Pancreas (tissue), 10 donors: ENCODE measurements around the gene SLC35G3. TPM values are rescaled to one million over a fixed set of nuclear protein-coding genes. Genes with fewer than 3 reads are reported as not detected.

ENCODE experiments used
- ATAC-seq, 4 donors: fragments of 200-7000 bp; cut with Tn5 transposase; one replicate each; pipeline versions ENCODE4 v1.8.0 to v1.9.1; 2020; ENCODE audit warnings: mild to moderate bottlenecking in 4 of 4, moderate library complexity in 4 of 4
- DNase-seq, 6 donors: peaks; one replicate each; pipeline ENCODE4 v3.0.0-alpha.2; 2020
- FAIRE-seq: peaks from 2 replicates; lab custom pipeline; 2012; peaks lifted over from hg19 to GRCh38; lab: Jason Lieb, UNC
- H3K27ac ChIP-seq, 4 donors: fragments of 200-600 bp; sonication (generic); 1 replicate in 3 of 4; 2 replicates in 1 of 4; pipeline versions ENCODE4 v1.5.0 to v1.8.0; 2020
- H3K27me3 ChIP-seq, 4 donors: fragments of 200-600 bp; one replicate each; pipeline ENCODE4 v1.8.0; 2021
- H3K36me3 ChIP-seq, 3 donors: fragments of 200-600 bp; sonication (generic) in 1 of 3; one replicate each; pipeline versions ENCODE4 v1.5.0 to v1.8.0; 2020 to 2021
- H3K4me1 ChIP-seq, 3 donors: fragments of 200-600 bp; one replicate each; pipeline ENCODE4 v1.8.0; 2021
- H3K4me3 ChIP-seq, 4 donors: fragments of 200-600 bp; sonication (generic) in 2 of 4; one replicate each; pipeline versions ENCODE4 v1.5.0 to v1.8.0; 2020 to 2021
- H3K9me3 ChIP-seq, 4 donors: fragments of 200-600 bp; one replicate each; pipeline ENCODE4 v1.8.0; 2021
- CTCF ChIP-seq, 4 donors: fragments of 200-600 bp; sonication (generic) in 3 of 4; IDR thresholded peaks; one replicate each; pipeline versions ENCODE4 v1.5.0 to v1.8.0; 2021; ENCODE audit warnings: antibody characterized with exemption in 4 of 4
- WGBS, 2 donors: extraction: QIAGEN DNeasy Blood & Tissue Kit; methylation state at CpG; one replicate each; pipeline ENCODE4 v1.1.7; 2013; 5-methylcytosine and 5-hydroxymethylcytosine counted together
- intact Hi-C, 3 donors: fragments of 100-400 bp; cut with DNase I; formaldehyde crosslinking; loops; one replicate each; pipeline versions ENCODE4 v1.11.1 to v1.14.2; 2022
- polyA plus RNA-seq, 2 donors: library from polyadenylated mRNA; stranded (reverse); fragments of 200-250 nt; gene quantifications; one replicate each; pipeline ENCODE4 v1.2.3, GENCODE V29; 2013
- total RNA-seq, 6 donors: library from RNA; stranded (reverse); fragmentation: NEBNext Ultra II Directional in 4 of 6; extraction: Animal tissue kit (Norgen Biotek cat#: 25700) in 4 of 6; gene quantifications; one replicate each; pipeline versions ENCODE4 v1.2.1 to v1.2.4, GENCODE V29; 2021 to 2023
- donor health status: healthy with polysubstance abuse.
- donor health status: DM: no; HTN: no; CAD: no; lungs with moderate emphysema.
- donor health status: DM: no; HTN: no; CAD: no.
- donor health status: control.
- donor health status: control.
- donor health status: Bipolar disorder and iron deficiency.
- donor health status: DM: yes; HTN: yes; CAD: no.
- donor health status: DM: no; HTN: no; CAD: no.
- donor health status: DM: no; HTN: no; CAD: no.
- donor health status: DM: yes; HTN: yes; CAD: no.

The SLC35G3 gene
- total and polyA plus RNA-seq, 8 donors = not detected

GRCh38 chr17:35147375-35147905, 46.8 kb downstream of the SLC35G3 start, which contains the start of gene UNC45B:
UNC45B (plus strand) TSS chr17:35147817; CDS start chr17:35148264, 447 bp downstream.
- Histone ChIP-seq H3K9me3 (no peaks in the 10 kb centered on the region), H3K27ac (no peak within 1 kb of the TSS), H3K36me3 (no peaks in the 10 kb centered on the region), H3K27me3 (no peaks in the 10 kb centered on the region), H3K4me3 (no peak within 1 kb of the TSS), H3K4me1 (no peaks in the 10 kb centered on the region)
- intact Hi-C loops = no loop called here
- 56 to 61% methylated on average over 4 of the region's 4 CpGs for WGBS, 2 donors
- ATAC-seq (no peak), DNase-seq (no peak), FAIRE-seq (no peak)
- no peak for TF ChIP-seq CTCF (IDR thresholded peaks at IDR 0.05)

- no peak overlapping the region for H3K27ac ChIP-seq
- no peaks in the 10 kb centered on the region for H3K27me3 ChIP-seq
- ATAC-seq (no peak), DNase-seq (no peak), FAIRE-seq (no peak)
- no peak for TF ChIP-seq CTCF (IDR thresholded peaks at IDR 0.05)
- H3K4me3 ChIP-seq = no peak overlapping the region
- peaks cover 0 to 2% (median 0%) of the 10 kb centered on the region in 3 donors for H3K4me1 ChIP-seq
- WGBS, 2 donors = 30 to 32% methylated on average over 4 of the region's 4 CpGs
- H3K36me3 ChIP-seq = no peaks in the 10 kb centered on the region
- intact Hi-C loops = no loop called here
- H3K9me3 ChIP-seq = no peaks in the 10 kb centered on the region
These were observed 47.9 kb downstream of the SLC35G3 start for GRCh38 chr17:35146214-35146833.

- no peak for FAIRE-seq
- WGBS, 2 donors = 59 to 66% methylated on average over 4 of the region's 4 CpGs
- no peak for DNase-seq
- no peaks in the 10 kb centered on the region for H3K36me3 ChIP-seq
- H3K9me3 ChIP-seq = no peaks in the 10 kb centered on the region
- no peak for ATAC-seq
- TF ChIP-seq CTCF (IDR thresholded peaks at IDR 0.05) = no peak
- H3K27me3 ChIP-seq = no peaks in the 10 kb centered on the region
- no peak overlapping the region for H3K4me3 ChIP-seq
- H3K4me1 ChIP-seq = peaks cover 3 to 11% (median 8%) of the 10 kb centered on the region in 3 donors
- H3K27ac ChIP-seq = no peak overlapping the region
- intact Hi-C loops = no loop called here
These were observed 49.4 kb downstream of the SLC35G3 start for GRCh38 chr17:35144840-35145239.

Other genes starting within 250 kb of the SLC35G3 start
- gene CCT6B, start 232.9 kb downstream of the SLC35G3 start, total RNA-seq = 1 to 10 TPM in 5 of 6 donors, under 1 TPM in 1; 0.69 to 4.0 (median 1.3) TPM
- gene CCT6B, start 232.9 kb downstream of the SLC35G3 start, polyA plus RNA-seq = 1 to 10 TPM in 1 of 2 donors, under 1 TPM in 1; 0.68 to 2.5 TPM
- gene ZNF830, start 232.9 kb downstream of the SLC35G3 start, total RNA-seq = 1 to 10 TPM; 3.8 to 9.7 (median 5.7) TPM
- 1 to 10 TPM; 4.0 to 9.3 TPM for gene ZNF830, start 232.9 kb downstream of the SLC35G3 start, polyA plus RNA-seq
- gene LIG3, start 213.9 kb downstream of the SLC35G3 start, total RNA-seq = 10 to 100 TPM; 14.6 to 22.2 (median 18.8) TPM
- 10 to 100 TPM in 1 of 2 donors, 1 to 10 TPM in 1; 6.4 to 11.6 TPM for gene LIG3, start 213.9 kb downstream of the SLC35G3 start, polyA plus RNA-seq
- gene RFFL, start 130.7 kb downstream of the SLC35G3 start, total RNA-seq = 10 to 100 TPM; 12.9 to 24.4 (median 17.4) TPM
- 1 to 10 TPM; 3.6 to 5.9 TPM for gene RFFL, start 130.7 kb downstream of the SLC35G3 start, polyA plus RNA-seq
- 1 to 10 TPM; 4.4 to 9.4 (median 5.8) TPM for gene RAD51D, start 74.5 kb downstream of the SLC35G3 start, total RNA-seq
- gene RAD51D, start 74.5 kb downstream of the SLC35G3 start, polyA plus RNA-seq = 1 to 10 TPM; 4.3 to 4.9 TPM
- gene FNDC8, start 72.8 kb downstream of the SLC35G3 start, total RNA-seq = not detected
- gene FNDC8, start 72.8 kb downstream of the SLC35G3 start, polyA plus RNA-seq = not detected
- 10 to 100 TPM; 10.6 to 32.2 (median 16.9) TPM for gene NLE1, start 52.1 kb downstream of the SLC35G3 start, total RNA-seq
- 1 to 10 TPM; 6.4 to 7.6 TPM for gene NLE1, start 52.1 kb downstream of the SLC35G3 start, polyA plus RNA-seq
- under 1 TPM in 2 of 6 donors, not detected in 4; 0.04 to 0.06 TPM for gene UNC45B, start 46.6 kb downstream of the SLC35G3 start, total RNA-seq
- gene UNC45B, start 46.6 kb downstream of the SLC35G3 start, polyA plus RNA-seq = under 1 TPM in 1 of 2 donors, not detected in 1; 0.02 TPM
- 10 to 100 TPM in 2 of 6 donors, 1 to 10 TPM in 4; 5.7 to 18.8 (median 7.1) TPM for gene SLFN5, start 48.7 kb upstream of the SLC35G3 start, total RNA-seq
- 1 to 10 TPM; 1.9 to 2.0 TPM for gene SLFN5, start 48.7 kb upstream of the SLC35G3 start, polyA plus RNA-seq
- gene SLFN11, start 179.2 kb upstream of the SLC35G3 start, total RNA-seq = 10 to 100 TPM in 1 of 6 donors, 1 to 10 TPM in 5; 2.4 to 14.1 (median 4.2) TPM
- gene SLFN11, start 179.2 kb upstream of the SLC35G3 start, polyA plus RNA-seq = 1 to 10 TPM; 2.7 to 3.1 TPM
- gene SLFN12, start 238.1 kb upstream of the SLC35G3 start, total RNA-seq = 1 to 10 TPM; 1.3 to 8.0 (median 2.0) TPM
- gene SLFN12, start 238.1 kb upstream of the SLC35G3 start, polyA plus RNA-seq = 1 to 10 TPM; 1.3 to 2.1 TPM